HepG2 (cell line): Measurements from ENCODE around the gene UFSP2. TPM values are rescaled to one million over a fixed set of nuclear protein-coding genes. Genes with fewer than 3 reads are reported as not detected.

Experiments
- ATAC-seq: fragments of 200-7000 bp; cut with Tn5 transposase; 3 replicates; pipeline ENCODE4 v1.9.1; 2020; ENCODE audit warnings: mild to moderate bottlenecking, moderate library complexity
- BruUV-seq: library from RNA; stranded (reverse); fragments of 400-500 nt; replicated peaks from 2 replicates; lab custom pipeline; 2021; lab: Mats Ljungman, UMichigan
- CTCF ChIA-PET: fragments of 300-600 bp; formaldehyde crosslinking; extraction: SDS; loops from one replicate; lab custom pipeline; 2021; ENCODE audit warnings: low total read pairs, inconsistent platforms, low intra/inter-chr PET ratio; lab: Yijun Ruan, JAX
- POLR2A ChIA-PET: fragments of 350-600 bp; sonication (Branson Sonifier 250); formaldehyde crosslinking; loops from one replicate; lab custom pipeline; 2020; ENCODE audit warnings: antibody characterized with exemption, inconsistent platforms; lab: Yijun Ruan, JAX
- DNase-seq: peaks from one replicate; pipeline ENCODE4 v3.0.0-alpha.2; 2015; ENCODE audit warnings: low spot score
- FAIRE-seq: peaks from 3 replicates; lab custom pipeline; 2011; peaks lifted over from hg19 to GRCh38; lab: Jason Lieb, UNC
- H2AFZ ChIP-seq: one replicate; pipeline ENCODE4 v1.6.1; 2011; ENCODE audit warnings: low read length, inconsistent platforms
- H3K27ac ChIP-seq: fragments of 300-600 bp; 3 replicates; pipeline ENCODE4 v1.8.0; 2011; ENCODE audit warnings: mixed run types, mild to moderate bottlenecking, mixed read lengths, low read length, inconsistent platforms; ENCODE audit not compliant: insufficient read depth; ENCODE audit errors: extremely low read length
- H3K27me3 ChIP-seq, 2 experiments: fragments of 200-600 bp in 1 of 2; 2 replicates in 1 of 2; 3 replicates in 1 of 2; pipeline versions ENCODE4 v1.6.0 to v1.8.0; 2011; ENCODE audit warnings: low read length in 2 of 2, mild to moderate bottlenecking in 2 of 2, moderate library complexity in 2 of 2, inconsistent platforms in 1 of 2; ENCODE audit not compliant: insufficient read depth in 2 of 2, control insufficient read depth in 1 of 2
- H3K36me3 ChIP-seq, 2 experiments: fragments of 200-600 bp in 1 of 2; replicated peaks in 1 of 2; 2 replicates in 1 of 2; 3 replicates in 1 of 2; pipeline versions ENCODE4 v1.5.1 to v1.8.0; 2011; ENCODE audit warnings: low read length in 2 of 2, inconsistent platforms in 1 of 2; ENCODE audit not compliant: insufficient read depth in 2 of 2, control insufficient read depth in 1 of 2
- H3K4me1 ChIP-seq: 2 replicates; pipeline ENCODE4 v1.5.1; 2012; ENCODE audit warnings: low read length, inconsistent platforms; ENCODE audit not compliant: insufficient read depth
- H3K4me2 ChIP-seq: 2 replicates; pipeline ENCODE4 v1.6.0; 2011; ENCODE audit warnings: low read depth, low read length, inconsistent platforms
- H3K4me3 ChIP-seq, 3 experiments: fragments of 200-600 bp in 1 of 3; sonication (generic), shearing (Covaris generic) in 1 of 3; replicated peaks in 1 of 3; 2 replicates each; pipeline ENCODE4 v1.5.1; 2011 to 2016; ENCODE audit warnings: low read length in 3 of 3, inconsistent platforms in 2 of 3, low read depth in 2 of 3, mild to moderate bottlenecking in 2 of 3, control low read depth in 1 of 3, mixed read lengths in 1 of 3; ENCODE audit not compliant: insufficient read depth in 1 of 3
- H3K79me2 ChIP-seq: one replicate; pipeline ENCODE4 v1.6.1; 2011; ENCODE audit warnings: low read length, inconsistent platforms; ENCODE audit not compliant: insufficient read depth
- H3K9ac ChIP-seq: 2 replicates; pipeline ENCODE4 v1.6.0; 2011; ENCODE audit warnings: mild to moderate bottlenecking, low read depth, low read length, inconsistent platforms; ENCODE audit not compliant: insufficient read depth
- H3K9me3 ChIP-seq: 2 replicates; pipeline ENCODE4 v1.5.1; 2012; ENCODE audit warnings: mild to moderate bottlenecking, low read length
- H4K20me1 ChIP-seq: 2 replicates; pipeline ENCODE4 v1.6.0; 2011; ENCODE audit warnings: inconsistent platforms, mild to moderate bottlenecking, low read length, moderate library complexity; ENCODE audit not compliant: insufficient read depth
- RAD51 ChIP-seq: fragments of 450-650 bp; IDR thresholded peaks from 2 replicates; pipeline ENCODE4 v1.6.1; 2016; ENCODE audit warnings: borderline replicate concordance
- SPEN ChIP-seq: sonication (generic); formaldehyde crosslinking; IDR thresholded peaks from 2 replicates; pipeline ENCODE4 v1.5.1; 2020; ENCODE audit warnings: low read depth, mild to moderate bottlenecking, missing genetic modification reagents
- ZNF646 ChIP-seq: sonication (generic); formaldehyde crosslinking; IDR thresholded peaks from 2 replicates; pipeline ENCODE4 v1.9.0; 2021; ENCODE audit warnings: mild to moderate bottlenecking, missing genetic modification reagents
- ZNF878 ChIP-seq: sonication (generic); formaldehyde crosslinking; IDR thresholded peaks from 2 replicates; pipeline ENCODE4 v1.8.1; 2023; ENCODE audit warnings: mild to moderate bottlenecking, missing genetic modification reagents, moderate library complexity
- WGBS: methylation state at CpG from one replicate; pipeline ENCODE4 v1.1.6; 2017; ENCODE audit warnings: low lambda C conversion rate; 5-methylcytosine and 5-hydroxymethylcytosine counted together
- in situ Hi-C: cut with HindIII; loops from 2 replicates; pipeline ENCODE4 v1.10.0; 2017; ENCODE audit warnings: low pct_unique_long_range_greater_than_20kb; ENCODE audit not compliant: extremely low pct_ligation_motif_present
- intact Hi-C: fragments of 100-400 bp; cut with micrococcal nuclease; formaldehyde crosslinking; loops from one replicate; pipeline ENCODE4 v1.10.0; 2022; ENCODE audit not compliant: unreplicated experiment
- polyA plus RNA-seq, 8 experiments: library from polyadenylated mRNA; depleted of rRNA in 3 of 8; stranded (reverse) in 7 of 8; unstranded in 1 of 8; fragments of >200 nt; fragmentation: Illumina TruSeq in 4 of 8; extraction: Trizol in 4 of 8; gene quantifications; 2 replicates each; pipeline versions ENCODE4 v1.2.1 to v1.2.3, GENCODE V29; 2011 to 2016; ENCODE audit warnings: low read depth in 4 of 8, missing spikeins in 1 of 8, mixed read lengths in 1 of 8; ENCODE audit not compliant: insufficient read depth in 1 of 8
- total RNA-seq, 5 experiments: library from RNA; depleted of rRNA; stranded (reverse); fragments of >200 nt; fragmentation: Illumina TruSeq; extraction: Trizol; gene quantifications; 2 replicates each; pipeline ENCODE4 v1.2.3, GENCODE V29; 2016; ENCODE audit warnings: low read depth in 1 of 5

UFSP2 gene
- total and polyA plus RNA-seq, 2 of the 13 experiments (the other 11 are each of a cell fraction or from before 2014, with no cell fraction given), result 24.1 to 32.3 TPM

GRCh38 chr4:185470501-185471195, 44.9 kb upstream of the UFSP2 start (continued):
- 0 out of 2 replicates have a peak, but pooled peaks have one; percentile 5 for TF ChIP-seq SPEN (CRISPR knock-in tag)
- no peak for TF ChIP-seq ZNF646 (CRISPR knock-in tag)

- H3K36me3 ChIP-seq, result no peaks in the 10 kb centered on the region
- FAIRE-seq (no peak), DNase-seq (no peak), ATAC-seq (peak; percentile 12; the same call in 2 of the 3 replicates)
- no TSS peak for BruUV-seq
- no peak overlapping the region for H3K9ac ChIP-seq
- no peak overlapping the region for H3K4me2 ChIP-seq
- H3K27ac ChIP-seq, result no peak overlapping the region
- POLR2A ChIA-PET, result no interaction called here
- WGBS, result 10% methylated on average over 6 of the region's 9 CpGs
- H2AFZ ChIP-seq, result no peak overlapping the region
- no peaks in the 10 kb centered on the region for H3K9me3 ChIP-seq
- no peaks in the 10 kb centered on the region for H3K79me2 ChIP-seq
- peaks cover 0 to 62% of the 10 kb centered on the region in 2 experiments; a peak in 3 of 5 replicates for H3K27me3 ChIP-seq
- H3K4me1 ChIP-seq, result peaks cover 12% of the 10 kb centered on the region
- intact Hi-C loops, result loop anchor here (5.0 kb wide), 1 partner anchor 43 kb away; no protein-coding TSS in a partner anchor
- in situ Hi-C loops, result loop anchor here (25.0 kb wide), 1 partner anchor 568 kb away; no protein-coding TSS in a partner anchor
- no peak overlapping the region for H3K4me3 ChIP-seq
- CTCF ChIA-PET, result interaction anchor here (3.2 kb wide), 1 partner anchor 128 kb away, joined by 31 read pairs; no protein-coding TSS in a partner anchor
- TF ChIP-seq RAD51 (no peak), ZNF878 (CRISPR knock-in tag) (no peak)
- no peaks in the 10 kb centered on the region for H4K20me1 ChIP-seq
Measured at GRCh38 chr4:185469580-185470154, 43.9 kb upstream of the UFSP2 start.
